AG08395 (cell line): ENCODE measurements around the gene CCNK.

Experiments used
- DNase-seq: peaks from one replicate; pipeline ENCODE4 v3.0.0; 2012; ENCODE audit warnings: mixed read lengths, low spot score

CCNK gene

DNA sequence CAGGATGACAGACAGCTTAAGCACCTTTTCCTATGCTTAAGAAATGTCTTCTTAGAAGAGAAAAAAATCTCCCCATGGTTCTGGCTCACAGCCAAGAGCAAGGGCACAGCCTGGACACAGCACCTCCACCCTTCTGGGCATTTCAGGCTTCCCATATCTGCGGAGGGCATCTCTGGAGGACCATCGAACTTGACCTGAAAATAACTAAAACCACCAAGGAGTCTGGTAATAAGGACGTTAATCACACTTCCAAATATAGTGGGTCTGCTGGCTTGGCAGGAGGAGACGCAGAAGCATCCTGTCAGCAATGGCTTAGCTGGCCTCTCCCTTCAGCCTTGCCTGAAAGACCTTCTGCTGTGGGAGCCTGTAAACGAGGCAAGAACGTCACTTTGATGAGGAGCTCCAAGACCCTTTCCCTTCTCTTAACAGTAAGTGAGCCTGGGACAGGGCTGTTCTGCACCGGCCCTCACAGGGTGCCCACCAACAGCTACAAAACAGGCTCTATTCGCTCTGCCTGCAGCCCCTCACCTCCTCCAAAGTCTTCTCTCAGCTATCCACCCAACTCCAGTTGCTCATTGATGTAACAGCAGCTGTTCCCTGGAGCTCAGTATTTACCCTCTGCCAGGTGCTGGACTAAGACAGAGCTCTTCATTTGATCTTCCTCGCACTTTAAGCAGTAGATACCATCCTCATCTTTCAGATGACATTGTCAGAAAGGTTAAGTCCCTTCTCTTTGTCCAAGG, 13.7 kb upstream of the CCNK start:
- DNase-seq, result no peak

DNA sequence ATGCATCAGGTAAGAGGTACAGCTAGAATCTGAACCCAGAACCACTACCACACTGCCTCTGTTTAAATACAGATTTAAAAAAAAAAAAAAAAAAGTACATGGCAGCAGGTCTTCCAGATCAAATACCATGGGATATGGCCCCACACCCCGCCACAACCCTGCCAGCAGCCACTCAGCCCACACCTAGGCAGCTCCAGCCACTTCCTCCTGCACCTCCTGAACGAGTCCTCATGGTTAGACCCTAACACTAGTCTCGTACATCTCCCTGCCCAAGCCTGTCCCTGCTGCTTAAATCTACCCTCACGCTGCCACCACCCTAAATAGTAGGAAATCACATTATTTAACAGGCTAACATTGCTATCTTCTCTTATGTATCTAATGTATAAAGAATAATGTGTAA, 13.1 kb upstream of the CCNK start:
- DNase-seq, result no peak

DNA sequence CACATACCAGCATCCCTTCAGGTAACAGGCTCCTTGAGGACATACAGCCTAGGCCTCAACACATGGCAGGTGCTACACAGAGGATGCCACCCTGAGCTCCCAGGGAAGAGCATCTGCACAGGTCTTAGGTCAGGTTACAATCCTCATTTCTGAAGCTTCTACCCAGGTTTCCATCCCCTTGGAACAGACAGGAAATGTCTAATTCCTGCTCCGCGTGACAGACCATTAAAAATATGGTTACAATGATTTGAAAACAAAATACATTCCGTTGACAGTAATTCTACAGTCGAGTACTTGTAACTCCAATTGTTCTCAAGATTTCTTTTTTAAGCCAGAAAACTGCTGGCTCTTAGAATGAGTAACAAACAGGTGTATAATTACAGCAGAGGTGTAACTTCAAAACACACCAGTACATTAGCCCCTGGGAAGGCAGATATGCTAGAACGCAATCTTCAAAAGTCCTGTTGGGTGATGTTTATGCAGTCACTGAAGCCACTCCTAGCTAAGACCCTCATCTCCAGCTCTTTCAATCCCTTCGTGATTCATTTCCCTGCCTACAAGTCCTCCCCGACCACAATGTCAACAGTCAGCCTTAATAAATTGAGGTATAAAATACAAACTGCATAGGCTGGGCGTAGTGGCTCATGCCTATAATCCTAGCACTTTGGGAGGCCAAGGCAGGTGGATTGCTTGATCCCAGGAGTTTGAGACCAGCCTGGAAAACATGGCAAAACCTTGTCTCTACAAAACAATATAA, 12.2 kb upstream of the CCNK start:
- no peak for DNase-seq

DNA sequence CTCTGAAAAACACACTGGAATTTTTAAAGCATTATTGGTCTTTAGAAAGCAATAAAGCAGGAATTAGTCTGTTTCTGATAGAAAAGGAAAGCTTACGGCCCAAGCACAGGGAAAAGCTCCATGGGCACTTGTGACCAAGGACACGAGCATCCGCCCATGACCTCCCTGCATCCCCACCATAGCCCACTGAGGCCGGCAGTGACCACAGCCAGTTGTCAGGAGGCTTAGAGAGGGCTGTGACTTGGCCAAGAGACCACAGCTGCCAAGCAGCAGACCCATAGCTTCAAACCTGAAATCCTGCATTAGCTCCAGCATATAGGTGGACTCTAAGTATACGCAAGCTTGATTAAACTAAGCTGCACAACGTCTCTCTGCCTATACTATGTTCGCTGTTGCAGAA, 9.5 kb upstream of the CCNK start:
- no peak for DNase-seq

DNA sequence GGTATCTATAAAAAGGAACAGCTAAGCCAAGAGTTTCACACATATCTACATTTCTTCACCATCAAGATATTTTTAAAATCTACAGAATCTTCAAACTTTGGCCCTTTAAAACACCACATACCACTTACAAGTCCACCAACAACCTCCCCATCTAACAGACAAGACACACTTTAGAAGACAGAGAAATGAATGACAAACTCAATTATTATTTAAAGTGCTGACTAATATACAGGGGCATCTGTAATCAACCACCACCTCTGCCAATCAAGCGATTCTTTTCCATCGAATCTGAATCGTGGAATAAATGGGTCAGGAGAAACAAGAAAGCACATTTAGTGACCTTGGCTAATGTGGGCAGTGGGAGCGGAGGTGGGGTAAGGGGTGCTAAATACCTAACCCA, 8.3 kb upstream of the CCNK start:
- no peak for DNase-seq

DNA sequence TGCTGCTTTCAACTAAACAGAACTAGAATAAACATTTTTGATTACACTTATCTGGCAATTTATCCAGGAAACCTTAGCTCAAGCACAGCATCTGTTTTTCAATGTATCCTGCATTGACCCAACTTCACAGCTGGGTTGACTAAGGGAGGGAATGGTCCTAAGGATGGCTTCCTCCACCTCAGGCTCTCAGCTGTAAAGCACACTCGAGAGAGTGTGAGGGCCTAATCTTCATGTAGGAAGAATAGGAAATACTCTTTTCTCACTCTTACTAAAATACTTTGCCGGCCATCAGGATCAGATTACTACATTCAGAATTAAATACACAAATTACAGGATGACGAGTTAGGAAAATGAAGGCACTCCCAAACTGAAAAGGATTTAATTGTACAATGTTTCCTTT, 7.8 kb upstream of the CCNK start:
- DNase-seq, result no peak

DNA sequence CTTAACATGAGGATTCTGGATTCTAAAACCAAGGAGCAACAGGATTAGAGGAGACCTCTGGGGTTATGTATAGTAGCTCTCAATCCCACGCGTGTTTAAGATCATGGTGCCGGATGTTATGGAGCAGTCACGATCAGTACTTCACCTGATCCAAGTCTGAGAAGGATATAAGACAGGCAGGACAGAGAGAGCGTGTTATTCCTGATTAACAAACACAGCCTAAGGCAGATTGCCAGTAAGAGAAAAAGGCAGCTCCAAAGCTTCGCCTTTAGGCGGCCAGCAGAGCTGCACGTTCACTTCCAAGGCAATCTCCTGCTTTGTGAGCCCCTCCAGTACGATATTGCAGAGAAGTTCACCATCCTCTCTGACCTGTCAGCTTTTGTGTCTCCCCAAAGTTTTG, 6.0 kb upstream of the CCNK start:
- DNase-seq, result no peak

DNA sequence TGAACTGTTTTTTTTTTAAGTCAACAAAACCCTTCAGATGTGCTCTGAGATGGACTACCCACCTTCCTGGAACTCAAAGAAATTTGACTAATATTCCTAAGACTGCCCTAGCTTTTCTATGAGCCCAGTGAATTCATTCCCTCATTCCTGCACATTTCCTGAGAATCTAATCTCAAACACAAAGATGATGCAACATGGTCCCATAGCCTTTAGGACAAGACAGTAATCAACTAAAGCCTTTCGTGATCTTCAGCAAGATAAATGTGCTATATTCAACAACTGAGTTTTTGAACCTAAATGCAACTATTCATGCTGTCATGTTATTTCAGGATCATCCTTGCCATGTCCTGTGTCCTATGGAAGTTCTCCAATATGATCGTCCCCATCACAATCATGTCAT, 5.5 kb upstream of the CCNK start:
- no peak for DNase-seq

DNA sequence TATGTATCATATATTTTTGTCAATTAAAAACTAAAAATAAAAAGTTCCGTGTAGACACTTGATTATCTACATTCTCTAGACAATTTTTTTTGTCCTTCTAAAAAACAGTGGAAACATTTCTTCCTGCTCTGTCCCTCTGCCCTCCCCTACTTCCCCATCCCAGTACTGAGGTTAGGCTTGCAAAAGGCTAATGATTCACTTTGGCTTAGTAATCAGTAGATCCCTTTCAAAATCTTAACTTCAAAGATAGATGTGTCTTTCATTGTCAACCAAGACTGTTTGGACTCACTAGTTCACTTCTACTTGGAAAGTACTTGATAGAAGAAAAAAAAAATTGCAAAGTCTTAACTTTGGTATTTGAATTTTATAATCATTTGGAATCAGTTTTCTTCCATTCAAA, 4.3 kb upstream of the CCNK start:
- no peak for DNase-seq

DNA sequence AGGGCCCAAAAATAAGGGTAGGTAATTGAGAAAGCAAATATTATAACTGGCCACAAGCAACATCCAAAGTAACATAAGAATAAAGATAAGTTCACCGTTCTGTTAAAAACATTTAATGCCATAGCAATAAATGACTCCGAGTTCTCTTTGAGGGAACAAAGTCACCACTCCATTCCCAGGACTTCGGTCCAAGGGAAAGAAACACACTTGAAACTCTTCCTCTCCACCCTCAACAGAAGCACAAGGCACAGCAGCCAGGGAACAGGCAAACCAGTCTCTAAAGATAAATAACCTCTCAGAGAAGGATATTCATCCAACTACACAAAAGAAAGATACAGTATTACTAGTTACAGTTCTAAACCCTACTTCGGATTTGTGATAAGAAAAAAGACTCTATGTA, 3.1 kb upstream of the CCNK start:
- no peak for DNase-seq

DNA sequence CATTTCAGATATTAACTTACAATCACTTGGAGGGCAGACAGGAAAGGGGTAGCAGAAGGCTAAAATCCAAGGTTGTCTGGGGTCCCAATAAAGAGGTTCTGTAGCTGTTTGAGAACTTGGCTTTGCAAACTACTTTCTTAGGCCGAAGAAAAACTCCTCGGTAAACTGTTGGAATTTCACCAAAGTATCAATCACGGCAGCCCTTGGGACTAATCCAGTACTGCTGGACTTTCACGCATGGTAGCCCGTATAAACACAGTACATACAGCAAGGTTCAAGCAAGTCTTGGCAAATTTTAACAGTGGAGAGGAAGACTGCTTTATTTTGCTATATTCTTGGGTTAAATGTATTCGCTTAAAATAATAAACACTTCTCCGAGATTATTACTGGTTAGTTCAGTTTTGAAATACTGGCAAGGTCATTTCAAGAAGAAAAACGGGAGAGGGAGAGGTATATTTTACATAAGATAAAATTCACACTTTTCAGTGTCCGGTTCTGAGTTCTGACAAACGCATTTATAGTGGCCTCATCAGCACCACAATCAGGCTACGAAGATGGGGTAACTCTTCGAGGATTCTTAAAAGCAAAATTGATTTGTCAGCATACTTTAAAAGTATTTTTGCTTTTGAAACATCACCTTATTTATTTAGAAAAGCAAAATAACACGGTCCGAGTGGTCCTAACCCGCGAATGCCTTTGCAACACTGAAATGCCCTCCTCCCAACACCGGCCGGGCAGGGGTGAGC, 1.9 kb upstream of the CCNK start:
- DNase-seq, result no peak

DNA sequence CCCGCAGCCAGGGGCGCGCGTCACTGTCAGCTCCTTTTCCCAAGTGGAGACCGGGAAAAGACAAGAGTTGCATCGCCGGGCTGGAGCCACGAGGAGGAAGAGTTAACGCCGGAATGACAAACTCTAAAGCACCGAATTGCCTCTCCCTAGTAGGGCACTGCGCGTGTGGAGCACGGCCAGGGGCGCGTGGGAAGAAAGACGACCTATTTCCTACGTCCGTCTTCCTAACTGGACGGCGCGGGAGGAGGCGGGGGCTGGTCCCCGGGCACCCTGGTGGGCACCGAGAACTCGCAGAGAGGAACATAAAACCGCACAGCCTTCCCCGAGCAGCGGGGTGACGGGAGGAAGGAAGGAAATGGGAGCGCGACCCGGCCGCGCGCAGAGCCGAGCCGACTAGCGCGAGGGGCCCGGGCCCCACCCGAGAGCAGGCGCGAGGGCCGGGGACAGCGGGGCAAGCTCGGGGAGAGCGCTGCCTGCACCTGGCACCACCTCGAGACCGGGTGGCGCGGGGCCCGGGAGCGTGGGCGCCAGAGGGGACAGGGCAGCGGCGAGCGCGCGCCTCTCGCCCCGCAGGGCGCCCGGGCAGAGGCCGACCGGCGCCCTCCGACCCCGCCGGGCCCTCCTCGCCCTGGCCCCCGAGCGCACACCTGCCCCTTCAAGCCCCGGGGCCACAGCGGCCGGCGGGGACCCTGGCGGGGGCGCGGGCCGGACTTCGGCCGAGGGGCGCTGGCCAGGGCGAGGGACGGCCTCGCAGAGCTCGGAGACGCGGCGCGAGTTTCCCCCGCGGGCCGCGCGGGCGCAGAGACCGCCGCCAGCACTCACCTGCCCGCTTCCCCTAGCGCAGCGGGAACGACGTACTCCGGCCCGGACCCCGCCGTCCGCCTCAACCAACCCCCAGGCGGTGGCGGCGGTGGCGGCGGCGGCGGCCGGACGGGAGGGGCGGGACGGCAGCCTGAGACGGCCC, 1.0 kb upstream of the CCNK start, which contains the start of gene SETD3:
Gene SETD3 (minus strand): TSS at position 954 of the 964 bp plus-strand sequence. CDS start 15,054 bp downstream, outside the sequence.
- peak; percentile 69 for DNase-seq

DNA sequence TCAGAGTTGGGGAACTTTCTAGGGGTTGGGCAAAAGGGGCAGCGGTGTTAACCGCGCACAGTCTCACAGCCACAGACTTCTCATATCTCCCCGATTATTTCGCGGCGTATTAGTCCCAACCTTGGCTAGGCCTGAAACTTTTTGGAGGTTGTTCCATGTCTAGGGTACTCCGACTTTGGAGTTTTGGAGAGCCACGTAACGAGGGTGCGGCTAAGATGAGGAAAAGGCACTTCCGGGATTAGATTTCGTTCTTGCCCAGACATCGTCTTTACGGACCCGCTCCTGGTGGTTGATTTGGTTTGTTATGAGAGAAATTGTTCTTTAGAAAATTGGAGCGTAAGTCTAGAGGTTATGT, 513 bp downstream of the CCNK start:
- peak; percentile 35 for DNase-seq

DNA sequence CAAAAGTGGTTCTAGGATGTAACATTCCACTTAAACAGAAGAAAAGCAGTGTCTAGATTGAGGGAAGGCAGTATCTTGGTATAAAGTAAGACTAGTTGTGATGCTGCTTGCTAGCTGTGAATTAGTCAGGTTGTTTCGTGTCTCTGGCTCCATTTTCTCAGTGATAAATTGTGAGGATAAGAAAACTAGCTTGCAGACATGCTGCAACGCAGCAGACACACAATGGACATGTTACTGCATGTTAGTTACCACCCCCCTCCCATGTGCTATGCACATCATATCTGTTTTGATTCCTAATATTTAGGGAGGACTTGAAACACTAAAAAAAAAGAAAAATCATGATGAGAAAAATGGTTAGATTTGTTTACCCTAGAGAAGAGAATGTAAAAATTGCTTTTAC, 2.9 kb downstream of the CCNK start:
- DNase-seq, result no peak

DNA sequence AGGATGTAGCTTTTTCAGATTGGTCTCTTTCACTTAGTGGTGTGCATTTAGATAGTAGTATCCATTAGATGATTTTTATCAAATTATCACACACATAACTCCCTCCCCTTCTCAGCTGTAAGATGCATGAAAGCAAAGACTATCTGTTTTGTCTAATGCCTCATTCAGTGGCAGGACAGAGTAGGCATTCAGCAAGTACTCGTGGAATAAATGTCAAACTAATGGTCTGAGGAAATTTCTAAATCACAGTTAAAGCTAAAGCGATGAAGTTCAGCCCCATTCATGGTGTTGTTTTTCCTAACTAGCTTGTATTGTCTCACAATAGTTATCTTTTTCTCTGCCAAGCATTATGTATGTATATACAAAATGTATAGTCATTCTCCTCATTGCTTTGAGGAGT, 16.1 kb downstream of the CCNK start:
- no peak for DNase-seq

DNA sequence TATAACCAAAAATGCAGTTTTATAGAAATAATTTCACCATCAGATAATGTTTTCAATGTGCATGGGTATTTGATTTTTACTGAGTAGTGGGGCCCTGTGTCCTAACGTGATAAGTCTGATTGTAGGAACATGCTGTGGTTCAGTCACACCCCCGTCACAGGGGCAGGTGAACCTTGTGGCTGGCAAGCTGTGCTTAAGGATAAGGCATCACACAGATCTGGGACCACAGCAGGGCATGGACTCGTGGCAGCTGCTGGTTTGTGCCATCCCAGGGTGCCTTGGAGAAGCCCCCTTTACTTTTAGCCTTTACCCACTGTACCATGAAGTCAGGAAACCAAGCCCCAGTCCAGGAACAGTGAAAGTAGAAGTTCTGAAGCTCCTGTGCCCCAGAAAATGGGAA, 16.7 kb downstream of the CCNK start:
- DNase-seq, result no peak

DNA sequence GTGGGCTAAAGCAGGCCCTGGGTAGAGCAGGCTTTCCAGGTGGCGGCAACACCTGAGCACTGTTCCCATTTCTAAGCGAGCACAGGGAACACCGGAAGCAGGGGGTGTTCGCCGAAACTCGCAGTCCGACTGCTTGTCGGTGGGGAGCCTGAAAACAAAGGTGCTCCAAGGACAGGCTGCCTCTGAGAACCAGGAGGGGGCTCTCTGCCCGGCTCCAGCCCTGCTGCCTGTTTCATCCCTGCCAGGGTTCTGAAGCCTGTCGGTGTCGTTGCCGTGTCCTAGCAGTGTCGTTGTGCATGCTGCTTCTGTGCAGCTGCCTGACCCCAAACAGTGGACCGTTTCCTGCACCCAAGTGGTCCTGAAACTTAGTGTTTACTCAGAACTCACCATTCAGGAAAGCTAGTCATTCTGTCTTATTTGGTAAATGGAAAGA, 21.8 kb downstream of the CCNK start:
- DNase-seq, result no peak

DNA sequence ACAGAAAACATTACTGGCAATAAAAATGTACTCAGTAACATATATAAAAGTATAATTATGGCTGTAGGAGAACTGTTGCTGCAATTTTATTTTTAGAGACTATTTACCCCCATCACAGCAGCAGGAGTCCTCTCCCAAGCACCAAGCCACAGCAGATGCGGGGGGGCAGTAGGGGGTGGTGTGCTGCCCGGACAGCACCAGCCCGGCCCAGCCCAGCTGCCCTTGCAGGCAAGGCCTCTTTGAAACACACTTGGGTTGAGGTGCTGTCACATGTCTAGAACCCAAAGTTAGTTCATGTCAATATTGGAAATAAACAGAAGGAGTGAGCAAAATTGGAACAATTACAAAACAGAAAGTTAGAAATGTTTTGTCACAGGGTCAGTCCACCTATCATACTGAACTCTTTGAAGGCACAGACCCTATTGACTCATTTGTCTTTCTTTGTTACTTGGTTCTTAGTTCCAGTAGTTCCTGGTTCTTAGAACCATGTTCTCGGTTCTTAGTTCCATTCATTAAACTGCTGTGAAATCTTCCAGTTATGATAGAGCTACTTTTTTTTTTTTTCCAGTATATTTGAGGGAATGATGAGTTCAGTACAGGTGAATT, 22.7 kb downstream of the CCNK start:
- no peak for DNase-seq

DNA sequence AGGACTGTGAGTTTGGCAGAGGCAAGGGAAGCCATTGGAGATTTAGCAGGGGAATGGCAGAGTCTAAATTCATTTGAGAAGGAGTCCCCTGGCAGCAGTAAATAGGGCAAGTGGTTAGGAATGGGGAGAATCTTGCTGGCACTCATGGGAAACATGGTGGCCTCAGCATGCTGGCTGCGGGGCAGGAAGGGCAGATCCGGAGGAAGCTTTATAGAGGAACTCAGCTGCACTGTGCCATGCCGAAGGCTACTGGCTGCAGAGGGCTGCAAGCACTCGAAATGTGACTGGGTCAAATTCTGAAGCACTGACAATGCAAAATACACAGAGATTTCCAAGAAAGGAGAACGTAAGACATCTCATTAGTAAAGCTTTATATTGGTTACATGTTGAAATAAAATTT, 23.9 kb downstream of the CCNK start:
- no peak for DNase-seq

DNA sequence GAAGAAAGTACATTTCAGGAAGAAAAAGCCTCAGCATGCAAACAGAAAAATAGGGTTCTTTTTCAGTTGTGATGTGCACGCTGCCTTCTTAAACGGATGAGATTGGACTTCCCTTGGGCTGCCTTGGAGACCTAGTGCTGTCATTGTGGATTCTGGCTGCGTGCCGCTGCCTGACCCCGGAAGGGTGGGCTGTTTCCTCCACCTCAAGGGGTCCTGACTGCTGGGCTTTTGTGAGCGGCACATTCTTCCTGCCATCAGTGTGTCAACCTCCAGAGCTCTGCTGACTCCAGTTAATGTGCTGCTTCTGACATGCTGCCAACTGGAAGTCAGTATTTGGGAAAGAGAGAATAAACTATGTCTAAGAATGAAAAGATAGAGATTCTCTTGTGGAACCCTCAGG, 25.1 kb downstream of the CCNK start:
- no peak for DNase-seq

DNA sequence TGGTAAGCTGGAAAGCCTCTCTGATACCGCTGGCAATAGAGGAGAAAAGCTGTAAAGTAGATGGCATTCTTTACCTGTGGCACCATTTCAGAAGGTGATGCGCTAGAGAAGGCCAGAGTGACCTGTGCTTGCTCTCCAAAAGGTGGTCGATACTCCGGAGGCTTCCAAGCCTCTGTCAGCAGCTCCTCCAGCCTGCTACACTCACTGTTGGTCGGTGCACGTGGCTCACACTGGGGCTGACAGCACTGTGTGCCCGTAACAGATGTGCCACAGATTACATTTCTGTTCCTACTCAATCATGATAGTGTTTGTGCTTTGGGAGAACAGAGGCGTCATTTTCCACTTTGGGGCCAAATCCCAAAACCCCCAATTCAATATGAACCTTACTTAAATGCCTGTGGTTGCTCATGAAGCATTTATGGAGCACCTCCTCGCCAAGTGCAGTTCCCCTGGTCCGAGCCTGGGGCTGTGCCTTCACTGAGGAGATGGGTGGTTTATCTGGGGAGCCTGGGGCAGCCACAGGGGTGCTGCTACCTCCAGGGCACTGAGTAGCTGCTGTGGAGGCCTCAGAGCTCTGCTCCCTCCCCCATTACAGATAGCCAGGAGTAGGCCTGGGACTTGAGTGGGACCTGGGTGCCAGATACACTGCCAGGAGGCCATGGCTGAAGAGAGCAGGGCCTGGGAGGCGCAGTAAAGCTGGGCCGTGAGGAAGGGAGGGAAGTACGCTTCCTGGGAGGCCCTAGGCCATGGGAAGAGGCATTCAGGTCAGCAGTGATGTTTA, 26.8 kb downstream of the CCNK start:
- no peak for DNase-seq
